ENCODE results near the gene MAP7. TPM values are rescaled to one million over a fixed set of nuclear protein-coding genes. Genes with fewer than 3 reads are reported as not detected.

The MAP7 gene
- total and polyA plus RNA-seq, 9 of the 15 experiments (the other 6 are each of a cell fraction or from before 2014, with no cell fraction given) = 0.76 to 7.7 (median 3.9) TPM

GRCh38 chr6:136520517-136520916 is 29.7 kb downstream of the MAP7 start (continued):
- no peak for TF ChIP-seq ZNF592 (IDR thresholded peaks at IDR 0.05)
- no peak for TF ChIP-seq CEBPB (tag; IDR thresholded peaks at IDR 0.05)
- TF ChIP-seq RBFOX2 (IDR thresholded peaks at IDR 0.05; ENCODE audit: low read depth, low read length) = no peak
- no peak for TF ChIP-seq ZNF668 (CRISPR knock-in tag; IDR thresholded peaks at IDR 0.05)
- no peak for TF ChIP-seq PHF20 (IDR thresholded peaks at IDR 0.05; ENCODE audit: partially characterized antibody)
- TF ChIP-seq TAF9B (IDR thresholded peaks at IDR 0.05; ENCODE audit: partially characterized antibody) = no peak

GRCh38 chr6:136517582-136517981 is 32.6 kb downstream of the MAP7 start:
- no peak for TF ChIP-seq E4F1 (CRISPR knock-in tag; IDR thresholded peaks at IDR 0.05; ENCODE audit: borderline replicate concordance)
- TF ChIP-seq ZBTB5 (IDR thresholded peaks at IDR 0.05) = no peak
- TF ChIP-seq ZBTB1 (CRISPR knock-in tag; IDR thresholded peaks at IDR 0.05; ENCODE audit: borderline replicate concordance, low read depth) = no peak
- TF ChIP-seq PHF20 (IDR thresholded peaks at IDR 0.05; ENCODE audit: partially characterized antibody) = no peak
- TF ChIP-seq ZNF41 (CRISPR knock-in tag; conservative IDR thresholded peaks at IDR 0.05) = no peak
- peak in 1 of 2 experiments; percentile 35; a peak in 1 of 4 replicates for TF ChIP-seq FOXA3 (CRISPR knock-in tag; conservative IDR thresholded peaks at IDR 0.05 in 1 of 2, IDR thresholded peaks at IDR 0.05 in 1 of 2)
- peak; percentile 75; the same call in 1 of the 2 replicates for TF ChIP-seq ZNF75A (CRISPR knock-in tag; IDR thresholded peaks at IDR 0.05)
- no peak for TF ChIP-seq SMARCC2 (IDR thresholded peaks at IDR 0.05; ENCODE audit: low read depth)
- TF ChIP-seq BCOR (IDR thresholded peaks at IDR 0.05) = no peak
- DNase-seq (ENCODE audit: extremely low read depth in 1 of 4, low spot score in 3 of 4) = no peak
- H3K9me1 ChIP-seq (ENCODE audit: control insufficient read depth, insufficient read depth, low read length) = no peaks in the 10 kb centered on the region
- WGBS (ENCODE audit: insufficient coverage, low coverage, missing lambda C conversion rate) = 10% methylated on average over 3 of the region's 3 CpGs
- H3K9me3 ChIP-seq (replicated peaks; ENCODE audit: control insufficient read depth, insufficient read depth, low read depth, low read length) = no peaks in the 10 kb centered on the region
- H3K27me3 ChIP-seq (ENCODE audit: control insufficient read depth in 2 of 2, insufficient read depth in 2 of 2, low read length in 2 of 2) = peaks cover 0 to 5% of the 10 kb centered on the region in 2 experiments; a peak in 3 of 5 replicates
- H3K9ac ChIP-seq (ENCODE audit: insufficient read depth in 1 of 2, low read depth in 2 of 2, low read length in 2 of 2) = no peak overlapping the region
- H3K4me2 ChIP-seq (ENCODE audit: insufficient read depth, low read length) = no peak overlapping the region
- H2AFZ ChIP-seq (ENCODE audit: low read depth, low read length) = no peak overlapping the region
- in situ Hi-C loops (cut with MboI) (no loop called here), intact Hi-C loops (cut with micrococcal nuclease) (no loop called here)
- H3K4me3 ChIP-seq = no peak overlapping the region
- H3K4me1 ChIP-seq (replicated peaks in 1 of 2; ENCODE audit: control insufficient read depth in 2 of 2, insufficient read depth in 2 of 2, low read length in 2 of 2) = no peaks in the 10 kb centered on the region
- H4K20me1 ChIP-seq (replicated peaks; ENCODE audit: control insufficient read depth, insufficient read depth, low read length) = no peaks in the 10 kb centered on the region
- no peak for ATAC-seq
- FAIRE-seq = no peak
- BruUV-seq (replicated peaks) = no TSS peak
- no peak overlapping the region for H3K27ac ChIP-seq (ENCODE audit: extremely low read depth, low read depth, low read length)
- H3K36me3 ChIP-seq (ENCODE audit: control insufficient read depth, insufficient read depth, low read length) = no peaks in the 10 kb centered on the region
- no peaks in the 10 kb centered on the region for H3K79me2 ChIP-seq (ENCODE audit: control insufficient read depth, insufficient read depth, low read length)
- ChIA-PET CTCF (ENCODE audit: low intra/inter-chr PET ratio) (no interaction called here), POLR2A (no interaction called here)
